PC-9 (cell line): ENCODE data around the gene SNTG2.

Experiments
- EZH2 ChIP-seq: fragments of 200-600 bp; sonication (generic); IDR thresholded peaks from 2 replicates; pipeline ENCODE4 v1.8.0; 2017; ENCODE audit warnings: antibody characterized with exemption, low read depth
- TF ChIP-seq, protein P1 (sequence below): fragments of 200-600 bp; sonication (generic); conservative IDR thresholded peaks from 2 replicates; pipeline ENCODE4 v1.6.1; 2017; ENCODE audit warnings: mixed run types, antibody characterized with exemption, mild to moderate bottlenecking, moderate library complexity

DNA sequence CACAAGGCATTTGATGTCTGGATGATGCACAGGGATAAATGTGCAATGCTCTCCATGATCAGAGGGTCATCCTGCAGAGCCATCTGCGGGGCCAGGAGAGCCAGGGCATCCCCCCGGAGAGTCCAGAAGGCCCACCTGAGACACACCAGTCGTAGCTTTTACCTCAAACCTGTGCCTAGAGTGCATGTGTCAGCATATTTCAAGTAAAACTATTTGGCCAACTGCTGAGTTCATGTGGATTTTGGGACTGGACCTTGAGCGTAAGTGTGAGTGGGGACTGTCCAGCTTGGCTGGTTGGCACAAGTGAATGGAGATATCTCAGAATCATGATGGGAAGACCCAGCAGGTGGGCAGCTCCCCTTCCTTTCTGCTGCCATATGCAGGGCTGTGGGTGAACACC, 314.8 kb downstream of the SNTG2 start:
- TF ChIP-seq, protein P1, sequence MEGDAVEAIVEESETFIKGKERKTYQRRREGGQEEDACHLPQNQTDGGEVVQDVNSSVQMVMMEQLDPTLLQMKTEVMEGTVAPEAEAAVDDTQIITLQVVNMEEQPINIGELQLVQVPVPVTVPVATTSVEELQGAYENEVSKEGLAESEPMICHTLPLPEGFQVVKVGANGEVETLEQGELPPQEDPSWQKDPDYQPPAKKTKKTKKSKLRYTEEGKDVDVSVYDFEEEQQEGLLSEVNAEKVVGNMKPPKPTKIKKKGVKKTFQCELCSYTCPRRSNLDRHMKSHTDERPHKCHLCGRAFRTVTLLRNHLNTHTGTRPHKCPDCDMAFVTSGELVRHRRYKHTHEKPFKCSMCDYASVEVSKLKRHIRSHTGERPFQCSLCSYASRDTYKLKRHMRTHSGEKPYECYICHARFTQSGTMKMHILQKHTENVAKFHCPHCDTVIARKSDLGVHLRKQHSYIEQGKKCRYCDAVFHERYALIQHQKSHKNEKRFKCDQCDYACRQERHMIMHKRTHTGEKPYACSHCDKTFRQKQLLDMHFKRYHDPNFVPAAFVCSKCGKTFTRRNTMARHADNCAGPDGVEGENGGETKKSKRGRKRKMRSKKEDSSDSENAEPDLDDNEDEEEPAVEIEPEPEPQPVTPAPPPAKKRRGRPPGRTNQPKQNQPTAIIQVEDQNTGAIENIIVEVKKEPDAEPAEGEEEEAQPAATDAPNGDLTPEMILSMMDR: no peak
- TF ChIP-seq EZH2: no peak
